Measurements from ENCODE around the gene SRGAP2B.
"Not testable (repeated sequence)": the region's sequence is repeated elsewhere in the genome, so short reads cannot be mapped to it uniquely, and the experiment has no call there.

The SRGAP2B gene

GRCh38 chr1:144923640-144924039 lies 171.5 kb downstream of the SRGAP2B start:
- not testable (repeated sequence) for H3K27me3 ChIP-seq (ENCODE audit: low read depth, low read length); H3K36me3 ChIP-seq (ENCODE audit: control insufficient read depth in 1 of 2, insufficient read depth in 2 of 2, low read length in 2 of 2); H3K27ac ChIP-seq (ENCODE audit: low read length); H3K4me1 ChIP-seq (ENCODE audit: control insufficient read depth in 1 of 2, insufficient read depth in 2 of 2, low read length in 2 of 2); H3K9me3 ChIP-seq (ENCODE audit: control insufficient read depth in 1 of 2, low read length in 2 of 2); H3K4me3 ChIP-seq (ENCODE audit: low read depth in 1 of 2, low read length in 2 of 2)

GRCh38 chr1:144922785-144923184 lies 172.3 kb downstream of the SRGAP2B start:
- H3K27ac ChIP-seq (ENCODE audit: low read length); H3K27me3 ChIP-seq (ENCODE audit: low read depth, low read length); H3K4me3 ChIP-seq (ENCODE audit: low read depth in 1 of 2, low read length in 2 of 2); H3K9me3 ChIP-seq (ENCODE audit: control insufficient read depth in 1 of 2, low read length in 2 of 2); H3K36me3 ChIP-seq (ENCODE audit: control insufficient read depth in 1 of 2, insufficient read depth in 2 of 2, low read length in 2 of 2); H3K4me1 ChIP-seq (ENCODE audit: control insufficient read depth in 1 of 2, insufficient read depth in 2 of 2, low read length in 2 of 2): not testable (repeated sequence)

DNA sequence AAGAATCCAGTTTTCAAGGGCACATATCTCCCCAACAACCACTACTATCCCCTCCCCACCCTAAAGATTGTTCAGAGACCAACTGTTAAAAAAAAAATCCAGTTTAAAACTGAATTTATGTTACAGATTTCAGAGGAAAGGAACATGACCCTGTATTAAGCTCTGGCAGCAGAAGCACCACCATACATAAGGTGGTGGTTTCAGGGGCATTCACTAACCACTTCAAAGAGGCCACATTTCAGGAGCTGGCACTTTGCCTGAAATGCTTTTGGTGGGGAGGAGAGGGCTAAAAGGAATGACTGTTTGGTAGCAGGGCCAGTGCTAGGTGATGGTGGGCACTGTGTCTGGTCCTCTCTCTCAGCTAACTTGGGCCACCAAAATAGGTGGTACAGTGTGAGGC lies 176.0 kb downstream of the SRGAP2B start:
- not testable (repeated sequence) for H3K36me3 ChIP-seq (ENCODE audit: control insufficient read depth in 1 of 2, insufficient read depth in 2 of 2, low read length in 2 of 2); H3K4me1 ChIP-seq (ENCODE audit: control insufficient read depth in 1 of 2, insufficient read depth in 2 of 2, low read length in 2 of 2); H3K27ac ChIP-seq (ENCODE audit: low read length); H3K9me3 ChIP-seq (ENCODE audit: control insufficient read depth in 1 of 2, low read length in 2 of 2); H3K4me3 ChIP-seq (ENCODE audit: low read depth in 1 of 2, low read length in 2 of 2); H3K27me3 ChIP-seq (ENCODE audit: low read depth, low read length)

DNA sequence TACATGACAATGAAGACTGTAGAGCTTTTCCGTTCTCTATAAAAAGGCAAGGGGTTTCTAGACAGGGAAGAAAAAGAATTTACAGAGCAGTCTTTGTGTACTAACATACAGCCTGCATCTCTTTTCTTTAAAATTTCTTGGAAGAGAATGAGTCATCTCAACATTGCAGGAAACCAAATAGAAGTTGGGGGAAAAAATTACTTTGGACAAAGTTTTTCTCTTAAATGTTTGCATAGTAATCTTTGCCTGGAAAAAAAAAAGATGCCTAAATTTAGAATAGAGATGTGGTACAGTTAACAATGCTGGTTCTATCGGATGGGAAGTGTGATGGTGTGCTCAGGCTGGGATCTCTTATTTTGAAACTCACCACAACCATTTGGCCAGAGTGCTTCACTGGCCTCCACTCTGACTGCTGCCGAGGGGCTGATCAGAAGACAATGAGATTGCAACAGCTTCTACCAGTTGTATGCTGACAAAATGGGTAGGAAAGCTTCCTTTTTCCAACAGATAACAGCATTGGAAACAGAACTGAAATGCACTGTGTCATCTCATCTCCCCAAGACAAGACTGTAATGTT lies 177.0 kb downstream of the SRGAP2B start:
- H3K9me3 ChIP-seq (ENCODE audit: control insufficient read depth in 1 of 2, low read length in 2 of 2); H3K4me3 ChIP-seq (ENCODE audit: low read depth in 1 of 2, low read length in 2 of 2); H3K36me3 ChIP-seq (ENCODE audit: control insufficient read depth in 1 of 2, insufficient read depth in 2 of 2, low read length in 2 of 2); H3K27me3 ChIP-seq (ENCODE audit: low read depth, low read length); H3K4me1 ChIP-seq (ENCODE audit: control insufficient read depth in 1 of 2, insufficient read depth in 2 of 2, low read length in 2 of 2); H3K27ac ChIP-seq (ENCODE audit: low read length): not testable (repeated sequence)

DNA sequence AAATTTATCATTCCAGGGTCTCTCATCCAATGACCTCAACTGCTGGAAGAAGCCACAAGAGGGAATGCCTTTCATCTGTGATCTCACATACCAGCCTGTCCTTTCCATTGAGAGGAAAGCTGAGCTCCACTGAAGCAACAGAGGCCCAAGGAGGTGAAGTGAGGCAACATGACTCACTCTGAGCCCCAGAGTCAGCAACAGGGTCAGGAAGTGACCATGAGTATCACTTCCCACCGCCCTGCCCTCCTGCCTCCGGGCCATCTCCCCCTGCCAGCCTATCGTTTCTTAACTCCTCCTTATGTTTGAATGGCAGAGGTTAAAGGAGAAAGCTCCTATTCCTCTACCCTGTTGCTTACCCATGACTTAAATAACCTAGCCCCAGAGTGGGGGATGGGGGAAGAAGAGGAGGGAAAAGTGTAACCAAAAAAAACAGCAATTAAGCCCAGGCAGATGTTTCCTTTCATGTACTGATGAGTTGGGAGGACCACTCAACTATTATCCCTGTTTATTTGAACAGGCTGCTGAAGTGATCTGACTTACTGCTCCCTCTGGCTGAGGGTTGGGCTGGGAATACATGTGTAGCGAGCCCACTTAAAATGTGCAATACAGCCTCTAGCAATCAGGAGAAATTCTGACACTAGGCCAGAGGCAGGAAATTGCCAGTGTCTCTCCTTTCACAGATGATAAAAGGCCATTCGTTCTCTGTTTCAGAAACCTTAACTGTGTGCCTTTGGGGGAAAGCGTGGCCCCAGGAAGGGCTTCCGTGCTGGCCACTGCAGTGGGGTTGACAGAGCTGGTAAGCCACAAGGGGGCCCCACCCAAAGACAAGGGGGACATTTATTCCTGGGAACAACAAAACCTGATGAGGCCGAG lies 177.7 kb downstream of the SRGAP2B start:
- not testable (repeated sequence) for H3K27me3 ChIP-seq (ENCODE audit: low read depth, low read length); H3K4me1 ChIP-seq (ENCODE audit: control insufficient read depth in 1 of 2, insufficient read depth in 2 of 2, low read length in 2 of 2); H3K27ac ChIP-seq (ENCODE audit: low read length); H3K9me3 ChIP-seq (ENCODE audit: control insufficient read depth in 1 of 2, low read length in 2 of 2); H3K4me3 ChIP-seq (ENCODE audit: low read depth in 1 of 2, low read length in 2 of 2); H3K36me3 ChIP-seq (ENCODE audit: control insufficient read depth in 1 of 2, insufficient read depth in 2 of 2, low read length in 2 of 2)

DNA sequence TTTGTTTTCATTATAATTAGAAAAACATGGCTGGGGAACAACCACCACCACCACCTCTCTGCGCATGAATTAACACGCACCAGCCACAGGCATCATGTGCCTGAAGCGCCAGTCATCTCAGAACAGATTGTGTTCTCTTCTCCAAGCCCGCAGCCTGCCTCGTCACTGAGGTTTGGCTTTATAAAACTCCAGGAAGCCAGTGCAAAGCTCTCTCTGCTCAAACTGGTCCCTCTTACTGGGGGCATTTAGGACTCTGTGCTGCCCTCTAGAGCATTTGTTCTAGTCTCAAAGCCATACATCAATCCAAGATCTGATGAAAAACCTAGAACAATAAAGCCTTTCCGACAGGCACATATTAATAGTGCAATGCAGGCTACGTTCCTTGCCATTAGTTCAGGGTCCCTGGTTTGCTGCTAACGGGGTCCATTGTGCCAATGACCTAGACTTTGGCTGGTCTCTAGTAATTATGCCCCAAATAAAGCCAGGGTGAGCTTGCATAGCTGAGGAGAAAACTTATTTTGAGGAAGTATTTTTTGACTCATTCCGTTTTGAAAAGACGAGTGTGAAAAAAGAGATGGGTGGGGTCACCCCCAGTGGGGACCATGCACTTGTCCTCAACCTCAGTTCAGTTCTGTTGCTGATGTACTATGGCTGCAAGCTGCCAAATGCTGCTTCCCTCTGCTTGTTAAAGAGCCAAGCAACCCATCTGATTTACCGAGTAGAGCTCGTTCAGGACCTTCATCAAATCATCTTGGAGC lies 181.0 kb downstream of the SRGAP2B start:
- H3K27ac ChIP-seq (ENCODE audit: low read length); H3K4me1 ChIP-seq (ENCODE audit: control insufficient read depth in 1 of 2, insufficient read depth in 2 of 2, low read length in 2 of 2); H3K27me3 ChIP-seq (ENCODE audit: low read depth, low read length); H3K36me3 ChIP-seq (ENCODE audit: control insufficient read depth in 1 of 2, insufficient read depth in 2 of 2, low read length in 2 of 2); H3K9me3 ChIP-seq (ENCODE audit: control insufficient read depth in 1 of 2, low read length in 2 of 2); H3K4me3 ChIP-seq (ENCODE audit: low read depth in 1 of 2, low read length in 2 of 2): not testable (repeated sequence)

- not testable (repeated sequence) for H3K9me3 ChIP-seq (ENCODE audit: control insufficient read depth in 1 of 2, low read length in 2 of 2); H3K36me3 ChIP-seq (ENCODE audit: control insufficient read depth in 1 of 2, insufficient read depth in 2 of 2, low read length in 2 of 2); H3K4me1 ChIP-seq (ENCODE audit: control insufficient read depth in 1 of 2, insufficient read depth in 2 of 2, low read length in 2 of 2); H3K4me3 ChIP-seq (ENCODE audit: low read depth in 1 of 2, low read length in 2 of 2); H3K27me3 ChIP-seq (ENCODE audit: low read depth, low read length); H3K27ac ChIP-seq (ENCODE audit: low read length)
These were observed 181.7 kb downstream of the SRGAP2B start for GRCh38 chr1:144913458-144913857.

DNA sequence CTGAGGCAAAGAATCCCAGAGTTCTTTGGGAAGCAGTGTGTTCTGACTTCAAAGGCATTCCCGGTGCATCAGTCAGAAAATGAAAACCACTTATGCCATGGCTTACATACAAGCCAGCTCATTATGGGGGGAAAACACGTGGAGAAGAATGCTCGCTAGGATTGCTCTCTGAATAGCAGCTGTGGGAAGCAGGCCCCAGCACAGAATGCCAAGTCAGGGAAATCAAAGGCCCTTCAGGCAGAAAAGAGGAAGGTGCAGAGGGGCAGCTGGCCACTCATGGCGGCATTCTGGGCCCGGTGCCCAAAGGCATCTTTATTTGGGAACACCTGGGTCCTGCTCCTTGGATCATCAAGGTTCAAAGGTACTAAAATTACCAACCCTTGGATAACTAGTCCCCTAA lies 184.4 kb downstream of the SRGAP2B start:
- H3K36me3 ChIP-seq (ENCODE audit: control insufficient read depth in 1 of 2, insufficient read depth in 2 of 2, low read length in 2 of 2); H3K4me1 ChIP-seq (ENCODE audit: control insufficient read depth in 1 of 2, insufficient read depth in 2 of 2, low read length in 2 of 2): not testable (repeated sequence)

DNA sequence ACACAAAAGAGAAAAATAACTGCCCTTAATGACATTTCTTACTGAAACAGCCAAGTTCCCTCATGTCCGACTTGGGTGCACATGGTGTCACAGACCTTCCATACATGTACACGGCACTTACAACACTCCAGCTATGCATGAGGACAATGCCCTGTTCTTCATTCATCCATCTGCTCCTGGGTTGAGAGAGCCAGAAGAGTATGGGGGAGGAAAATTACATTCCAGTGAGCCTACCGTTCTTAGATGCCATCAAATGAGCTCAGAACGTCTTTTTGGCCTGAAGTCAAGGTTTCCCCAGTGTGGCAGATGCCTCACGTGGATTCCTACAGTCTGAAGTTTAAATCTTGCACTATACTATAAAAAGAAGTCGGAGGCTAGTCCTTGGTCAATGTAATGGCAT lies 194.3 kb downstream of the SRGAP2B start:
- not testable (repeated sequence) for H3K4me1 ChIP-seq (ENCODE audit: control insufficient read depth in 1 of 2, insufficient read depth in 2 of 2, low read length in 2 of 2); H3K36me3 ChIP-seq (ENCODE audit: control insufficient read depth in 1 of 2, insufficient read depth in 2 of 2, low read length in 2 of 2); H3K27ac ChIP-seq (ENCODE audit: low read length); H3K27me3 ChIP-seq (ENCODE audit: low read depth, low read length); H3K4me3 ChIP-seq (ENCODE audit: low read depth in 1 of 2, low read length in 2 of 2); H3K9me3 ChIP-seq (ENCODE audit: control insufficient read depth in 1 of 2, low read length in 2 of 2)

More for the DNA sequence above, 184.4 kb downstream of the SRGAP2B start:
- not testable (repeated sequence) for H3K27me3 ChIP-seq (ENCODE audit: low read depth, low read length); H3K27ac ChIP-seq (ENCODE audit: low read length); H3K4me3 ChIP-seq (ENCODE audit: low read depth in 1 of 2, low read length in 2 of 2); H3K9me3 ChIP-seq (ENCODE audit: control insufficient read depth in 1 of 2, low read length in 2 of 2)

DNA sequence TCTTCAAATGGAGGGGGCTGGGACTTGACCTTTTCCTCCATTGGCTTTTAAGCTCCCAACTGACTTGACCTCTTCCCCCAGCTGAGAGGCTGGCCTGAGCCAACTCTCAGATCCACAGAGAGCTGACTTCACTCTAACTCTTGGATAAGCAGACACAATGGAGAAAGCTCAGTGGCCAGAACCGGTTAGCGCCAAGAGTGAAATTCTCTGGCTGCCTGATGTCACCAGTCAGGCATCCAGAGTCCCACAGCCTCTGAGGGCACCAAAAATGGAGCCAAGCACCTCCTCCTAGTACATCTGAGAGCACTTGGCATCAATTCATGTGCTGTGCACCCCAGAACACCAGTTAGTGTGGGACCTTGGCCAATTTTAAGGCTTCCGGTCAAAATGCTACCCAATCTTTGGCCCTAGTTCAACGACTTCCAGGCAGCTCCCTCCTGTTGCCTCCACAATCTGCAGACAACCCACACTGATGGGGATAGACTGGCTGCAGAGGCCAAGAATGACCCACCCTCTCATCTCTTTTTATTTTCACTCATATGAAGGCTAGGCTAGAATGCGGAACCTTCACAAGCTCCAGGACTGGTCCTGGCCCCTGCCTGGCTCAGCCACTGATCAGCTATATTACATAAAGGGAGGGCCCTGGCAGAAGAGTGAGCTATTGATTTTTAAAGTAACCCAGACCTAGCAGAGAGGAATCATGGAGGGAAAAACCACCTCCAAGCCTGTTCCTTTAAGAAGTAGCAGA lies 200.5 kb downstream of the SRGAP2B start:
- not testable (repeated sequence) for H3K4me3 ChIP-seq (ENCODE audit: low read depth in 1 of 2, low read length in 2 of 2); H3K27me3 ChIP-seq (ENCODE audit: low read depth, low read length); H3K9me3 ChIP-seq (ENCODE audit: control insufficient read depth in 1 of 2, low read length in 2 of 2); H3K36me3 ChIP-seq (ENCODE audit: control insufficient read depth in 1 of 2, insufficient read depth in 2 of 2, low read length in 2 of 2); H3K27ac ChIP-seq (ENCODE audit: low read length); H3K4me1 ChIP-seq (ENCODE audit: control insufficient read depth in 1 of 2, insufficient read depth in 2 of 2, low read length in 2 of 2)

DNA sequence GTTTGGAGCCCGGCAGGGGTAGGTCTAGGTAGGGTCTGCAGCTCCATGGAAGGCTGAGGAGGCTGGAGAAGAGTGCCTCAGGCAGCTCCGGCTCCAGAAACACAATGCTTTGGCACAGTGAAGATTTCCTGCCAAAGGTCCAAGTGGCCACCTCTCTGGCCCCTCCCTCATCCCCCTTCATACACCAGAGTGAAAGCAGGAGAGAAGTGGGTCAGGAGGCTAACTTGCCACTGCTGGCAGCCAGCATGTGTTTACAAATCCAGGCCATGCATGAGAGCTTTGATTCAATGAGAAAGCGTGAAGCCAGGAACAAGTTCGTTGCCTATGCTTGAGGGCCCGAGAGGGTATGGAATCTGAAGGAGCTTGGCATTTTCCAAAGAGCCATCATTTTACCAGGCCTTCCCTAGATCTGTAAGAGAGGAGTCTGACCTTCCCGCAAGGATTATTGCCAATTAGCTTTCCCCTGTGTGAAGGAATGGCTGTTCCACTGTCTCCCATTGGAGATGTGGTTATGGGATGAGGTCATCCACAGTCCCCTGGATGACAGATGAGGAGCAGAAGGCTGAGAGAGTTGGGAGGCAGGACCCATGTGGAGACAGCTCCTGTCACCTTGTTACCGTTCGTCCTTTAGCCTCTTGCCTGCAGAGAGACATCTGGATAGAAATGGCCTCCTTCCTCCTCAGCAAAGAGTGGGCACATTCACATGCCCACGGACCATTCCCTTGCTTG lies 201.3 kb downstream of the SRGAP2B start:
- H3K27ac ChIP-seq (ENCODE audit: low read length); H3K4me1 ChIP-seq (ENCODE audit: control insufficient read depth in 1 of 2, insufficient read depth in 2 of 2, low read length in 2 of 2); H3K36me3 ChIP-seq (ENCODE audit: control insufficient read depth in 1 of 2, insufficient read depth in 2 of 2, low read length in 2 of 2); H3K9me3 ChIP-seq (ENCODE audit: control insufficient read depth in 1 of 2, low read length in 2 of 2); H3K4me3 ChIP-seq (ENCODE audit: low read depth in 1 of 2, low read length in 2 of 2); H3K27me3 ChIP-seq (ENCODE audit: low read depth, low read length): not testable (repeated sequence)
